ENCODE results near the gene KLKB1.

GRCh38 chr4:186297013-186297645 lies 69.8 kb downstream of the KLKB1 start:
- TF ChIP-seq CTCF (IDR thresholded peaks at IDR 0.05) (peak; percentile 36 to 54 (median 46)), POLR2A (IDR thresholded peaks at IDR 0.05) (no peak)

Data from uterus (tissue), 2 donors.